NCI-H2107 treated with DMSO at 0.1 percent for 48 hours (cell line): Measurements from ENCODE around the gene EHMT1.
"Not testable (repeated sequence)": the region's sequence is repeated elsewhere in the genome, so short reads cannot be mapped to it uniquely, and the experiment has no call there.

ENCODE experiments used
- DNase-seq: peaks from one replicate; lab custom pipeline; 2025; ENCODE audit not compliant: unreplicated experiment; lab: John Stamatoyannopoulos, UW

EHMT1 gene

GRCh38 chr9:137734181-137734580, 115.4 kb downstream of the EHMT1 start:
- DNase-seq = no peak

GRCh38 chr9:137738182-137738696, 119.4 kb downstream of the EHMT1 start:
- DNase-seq = not testable (repeated sequence)

- no peak for DNase-seq
Observed at GRCh38 chr9:137738703-137739102, 119.9 kb downstream of the EHMT1 start.

GRCh38 chr9:137739371-137740309, 120.8 kb downstream of the EHMT1 start:
- DNase-seq = no peak

GRCh38 chr9:137740312-137740711, 121.5 kb downstream of the EHMT1 start:
- no peak for DNase-seq

GRCh38 chr9:137741330-137741729, 122.5 kb downstream of the EHMT1 start:
- DNase-seq = no peak

GRCh38 chr9:137742698-137743097, 123.9 kb downstream of the EHMT1 start:
- no peak for DNase-seq

- no peak for DNase-seq
Observed at GRCh38 chr9:137743695-137744094, 124.9 kb downstream of the EHMT1 start.

- DNase-seq = no peak
Observed at GRCh38 chr9:137744632-137745183, 125.9 kb downstream of the EHMT1 start.

- peak; percentile 75 for DNase-seq
Observed at GRCh38 chr9:137745541-137745991, 126.8 kb downstream of the EHMT1 start.

GRCh38 chr9:137748311-137748710, 129.5 kb downstream of the EHMT1 start:
- DNase-seq = no peak

GRCh38 chr9:137748741-137749140, 129.9 kb downstream of the EHMT1 start:
- DNase-seq = no peak

GRCh38 chr9:137749511-137749910, 130.7 kb downstream of the EHMT1 start:
- no peak for DNase-seq

GRCh38 chr9:137750007-137750406, 131.2 kb downstream of the EHMT1 start:
- DNase-seq = no peak

GRCh38 chr9:137750566-137750965, 131.8 kb downstream of the EHMT1 start:
- DNase-seq = no peak

- no peak for DNase-seq
Observed at GRCh38 chr9:137751616-137752015, 132.8 kb downstream of the EHMT1 start.

- DNase-seq = no peak
Observed at GRCh38 chr9:137752426-137752825, 133.6 kb downstream of the EHMT1 start.

GRCh38 chr9:137753192-137753765, 134.5 kb downstream of the EHMT1 start:
- no peak for DNase-seq

- DNase-seq = no peak
Observed at GRCh38 chr9:137755261-137755927, 136.6 kb downstream of the EHMT1 start.

- no peak for DNase-seq
Observed at GRCh38 chr9:137756045-137756744, 137.4 kb downstream of the EHMT1 start.

GRCh38 chr9:137757139-137757538, 138.3 kb downstream of the EHMT1 start:
- no peak for DNase-seq
